ENCODE results near the gene PPP1R12A.
A peak's percentile ranks its signal among the peaks of the same experiment; 100 is the strongest.
"Not testable (repeated sequence)": the region's sequence is repeated elsewhere in the genome, so short reads cannot be mapped to it uniquely, and the experiment has no call there.

PPP1R12A gene

GRCh38 chr12:79891506-79892162 is 43.3 kb downstream of the PPP1R12A start:
- no peak for DNase-seq (ENCODE audit: low spot score)

DNA sequence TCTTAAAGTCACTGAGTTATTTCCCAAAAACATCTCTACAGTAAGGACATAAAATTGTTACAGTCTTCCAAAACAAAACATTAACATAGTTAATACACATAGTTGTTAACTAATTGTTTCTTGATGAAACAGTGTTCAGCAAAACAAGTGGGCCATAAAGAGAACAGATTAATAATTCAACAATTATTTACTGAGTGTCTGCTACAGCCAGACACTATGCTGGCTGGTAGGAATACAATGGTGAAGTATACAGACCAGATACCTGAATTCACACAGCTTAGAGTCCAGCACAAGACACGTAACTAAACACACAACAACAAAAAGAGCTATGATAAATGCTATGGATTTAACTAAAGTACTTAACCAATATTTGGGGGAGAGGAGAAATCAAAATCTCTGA is 47.0 kb downstream of the PPP1R12A start:
- no peak for DNase-seq (ENCODE audit: low spot score)

- no peak for DNase-seq (ENCODE audit: low spot score)
Measured at GRCh38 chr12:79886917-79887519, 47.9 kb downstream of the PPP1R12A start.

DNA sequence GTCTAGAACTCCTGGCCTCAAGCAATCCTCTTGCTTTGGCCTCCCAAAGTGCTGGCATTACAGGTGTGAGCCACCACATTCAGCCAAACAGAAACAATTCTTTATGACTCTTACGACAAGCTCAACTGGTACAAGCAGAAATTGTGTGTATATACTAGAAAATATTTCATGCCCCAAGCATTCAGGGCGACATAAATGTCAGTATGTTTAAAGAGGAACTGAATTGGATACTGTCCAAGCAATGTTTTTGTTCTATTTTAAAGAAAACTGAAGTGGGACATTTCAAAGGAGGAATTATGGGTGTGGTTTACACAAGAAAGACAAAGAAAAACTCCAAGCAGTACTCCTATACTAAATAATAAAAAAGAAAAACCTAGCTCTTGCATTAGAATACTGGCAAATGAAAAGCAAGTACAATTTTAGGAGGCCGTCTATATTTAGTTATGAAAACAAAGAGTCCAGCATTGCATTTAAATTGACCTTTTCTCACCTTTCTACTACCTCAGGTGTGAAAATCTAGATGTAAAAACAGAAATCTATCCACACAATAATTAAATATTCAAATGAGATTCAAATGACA is 48.9 kb downstream of the PPP1R12A start:
- no peak for DNase-seq (ENCODE audit: low spot score)

- DNase-seq (ENCODE audit: low spot score): no peak
Measured at GRCh38 chr12:79884401-79885006, 50.4 kb downstream of the PPP1R12A start.

- DNase-seq (ENCODE audit: low spot score): no peak
Measured at GRCh38 chr12:79883216-79883615, 51.7 kb downstream of the PPP1R12A start.

DNA sequence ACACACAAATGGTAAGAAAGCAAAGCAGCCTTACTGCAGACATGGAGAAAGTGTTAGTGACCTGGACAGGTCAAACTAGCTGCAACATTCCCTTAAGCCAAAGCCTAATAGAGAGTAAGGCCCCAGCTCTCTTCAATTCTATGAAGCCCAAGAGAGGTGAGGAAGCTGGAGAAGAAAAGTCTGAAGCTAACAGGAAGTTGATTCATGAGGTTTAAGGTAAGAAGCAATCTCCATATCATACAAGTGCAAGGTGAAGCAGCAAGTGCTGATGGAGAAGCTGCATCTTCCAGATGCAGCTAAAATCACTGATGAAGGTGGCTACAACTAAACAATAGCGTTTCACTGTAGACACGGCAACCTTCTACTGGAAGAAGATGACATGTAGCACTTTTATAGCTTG is 53.5 kb downstream of the PPP1R12A start:
- DNase-seq (ENCODE audit: low spot score): no peak

DNA sequence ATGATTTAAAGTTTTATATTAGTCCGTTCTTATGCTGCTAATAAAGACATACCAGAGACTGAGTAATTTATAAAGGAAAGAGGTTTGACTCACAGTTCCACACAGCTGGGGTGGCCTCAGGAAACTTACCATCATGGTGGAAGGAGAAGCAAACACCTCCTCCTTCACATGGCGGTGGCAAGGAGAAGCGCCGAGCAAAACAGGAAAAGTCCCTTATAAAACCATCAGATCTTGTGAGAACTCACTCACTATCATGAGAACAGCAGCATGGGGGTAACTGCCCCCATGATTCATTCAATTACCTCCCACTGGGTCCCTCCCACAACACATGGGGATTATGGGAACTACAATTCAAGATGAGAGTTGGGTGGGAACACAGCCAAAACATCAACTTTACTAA is 56.4 kb downstream of the PPP1R12A start:
- not testable (repeated sequence) for DNase-seq (ENCODE audit: low spot score)

- no peak for DNase-seq (ENCODE audit: low spot score)
Measured at GRCh38 chr12:79877246-79877645, 57.7 kb downstream of the PPP1R12A start.

GRCh38 chr12:79874665-79875064 is 60.2 kb downstream of the PPP1R12A start:
- peak; percentile 50 for DNase-seq (ENCODE audit: low spot score)

DNA sequence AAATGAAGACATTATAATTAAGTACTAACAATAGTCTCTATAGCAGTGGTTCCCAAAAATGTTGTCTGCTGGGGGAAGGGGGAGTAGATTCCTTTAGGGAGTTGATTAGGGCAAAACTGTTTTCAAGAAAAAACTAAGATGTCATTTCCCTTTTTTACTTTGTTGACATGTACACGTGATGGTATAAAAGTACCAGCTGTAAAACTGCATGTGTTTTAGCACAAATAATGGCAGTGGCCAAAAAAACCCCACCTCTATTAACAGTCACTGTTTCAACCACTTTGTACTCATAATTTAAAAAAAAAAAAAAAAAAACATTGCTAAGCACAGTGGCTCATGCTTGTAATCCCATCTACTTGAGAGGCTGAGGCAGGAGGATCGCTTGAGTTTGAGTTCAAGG is 61.7 kb downstream of the PPP1R12A start:
- DNase-seq (ENCODE audit: low spot score): no peak

GRCh38 chr12:79871621-79872020 is 63.3 kb downstream of the PPP1R12A start:
- DNase-seq (ENCODE audit: low spot score): no peak

DNA sequence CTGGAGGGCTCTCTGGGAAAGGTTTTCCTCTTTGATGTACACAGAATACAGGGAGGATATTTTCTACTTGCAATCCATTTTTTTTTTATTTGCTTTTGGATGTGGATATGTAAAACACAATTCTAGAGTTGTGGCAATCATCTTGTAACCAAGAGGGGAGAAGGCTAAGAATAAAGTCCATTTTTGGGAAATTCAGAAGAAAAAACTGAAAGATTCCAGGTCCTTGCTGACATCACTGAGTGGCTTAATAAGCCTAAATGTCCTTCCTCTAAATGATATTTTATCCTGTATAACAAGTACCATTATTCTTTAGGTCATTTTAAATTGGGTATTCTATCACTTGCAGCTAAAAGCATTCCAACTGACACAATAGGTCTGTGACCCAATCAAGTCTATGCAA is 64.0 kb downstream of the PPP1R12A start:
- no peak for DNase-seq (ENCODE audit: low spot score)

- no peak for DNase-seq (ENCODE audit: low spot score)
Measured at GRCh38 chr12:79859646-79860045, 75.3 kb downstream of the PPP1R12A start.

GRCh38 chr12:79858518-79858917 is 76.4 kb downstream of the PPP1R12A start:
- no peak for DNase-seq (ENCODE audit: low spot score)

- DNase-seq (ENCODE audit: low spot score): no peak
Measured at GRCh38 chr12:79857675-79858074, 77.2 kb downstream of the PPP1R12A start.

GRCh38 chr12:79850610-79851299 is 84.1 kb downstream of the PPP1R12A start:
- no peak for DNase-seq (ENCODE audit: low spot score)

DNA sequence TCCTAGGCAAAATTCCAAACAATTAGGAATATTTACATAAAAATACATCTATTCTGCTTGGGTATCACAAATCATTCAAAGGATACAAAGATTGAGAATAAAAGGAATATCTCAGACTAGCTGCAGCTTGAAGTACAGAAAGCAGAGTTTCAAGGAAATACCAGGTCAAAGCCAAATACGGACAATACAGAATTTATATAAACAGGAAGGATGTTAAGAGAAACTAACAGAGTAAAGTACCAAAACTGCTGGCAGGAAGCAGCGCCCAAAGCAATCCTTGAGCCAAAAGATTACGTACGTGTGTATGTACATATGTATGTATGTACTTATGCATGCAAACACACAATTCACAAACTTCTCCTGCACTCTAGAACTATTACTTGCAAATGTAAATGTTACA is 86.6 kb downstream of the PPP1R12A start:
- DNase-seq (ENCODE audit: low spot score): no peak

DNA sequence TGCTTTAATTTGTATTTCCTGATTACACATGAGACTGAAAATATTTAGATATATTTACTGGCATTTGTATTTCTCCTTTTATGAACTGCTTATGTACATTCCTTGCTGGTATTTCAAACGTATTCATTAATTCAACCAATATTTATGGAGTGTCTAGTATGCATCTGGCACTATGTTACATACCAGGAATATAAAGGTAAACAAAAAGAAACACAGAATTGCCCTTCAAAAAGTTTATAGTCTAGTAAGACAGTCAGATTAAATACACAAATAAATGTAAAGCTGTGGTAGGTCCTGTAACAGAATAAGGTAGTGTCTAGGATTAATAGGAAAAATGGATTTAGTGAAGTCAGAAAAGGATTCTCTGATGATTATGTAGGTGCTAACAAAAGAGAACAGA is 87.5 kb downstream of the PPP1R12A start:
- DNase-seq (ENCODE audit: low spot score): no peak

DNA sequence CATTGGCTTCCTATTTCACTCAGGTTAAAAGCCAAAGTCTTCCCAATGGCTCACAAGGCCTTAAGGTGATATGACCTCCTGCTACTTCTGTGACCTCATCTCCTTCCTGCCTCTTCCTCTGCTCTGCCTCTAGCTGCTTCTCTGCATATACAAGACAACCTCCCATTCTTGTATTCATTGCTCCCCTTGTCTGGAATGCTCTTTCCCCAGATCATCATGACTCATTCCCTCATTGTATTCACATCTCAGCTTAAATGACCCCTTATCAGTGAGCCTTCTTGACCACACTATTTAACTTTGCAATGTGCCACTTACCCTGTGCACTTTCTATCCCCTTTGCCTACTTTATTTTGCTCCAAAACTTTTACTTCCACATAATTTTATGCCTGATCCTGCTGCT is 90.2 kb downstream of the PPP1R12A start:
- peak; percentile 14 for DNase-seq (ENCODE audit: low spot score)

- no peak for DNase-seq (ENCODE audit: low spot score)
Measured at GRCh38 chr12:79843978-79844377, 90.9 kb downstream of the PPP1R12A start.

DNA sequence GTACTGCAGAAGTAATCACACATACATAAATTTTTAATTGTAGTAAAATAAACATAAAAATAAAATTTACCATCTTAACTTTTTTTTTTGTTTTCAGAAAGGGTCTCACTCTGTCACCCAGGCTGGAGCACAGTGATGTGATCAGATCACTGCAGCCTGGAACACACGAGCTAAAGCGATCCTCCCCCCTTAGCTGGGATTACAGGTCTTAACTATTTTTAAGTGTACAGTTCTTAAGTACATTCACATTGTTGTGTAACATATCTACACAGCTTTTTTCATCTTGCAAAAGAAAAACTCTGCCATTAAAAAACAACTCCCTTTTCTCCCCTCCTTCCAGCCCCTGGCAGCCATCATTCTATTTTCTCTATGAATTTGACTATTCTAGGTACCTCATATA is 92.3 kb downstream of the PPP1R12A start:
- no peak for DNase-seq (ENCODE audit: low spot score)

- no peak for DNase-seq (ENCODE audit: low spot score)
Measured at GRCh38 chr12:79841878-79842265, 93.0 kb downstream of the PPP1R12A start.

All from iPS-NIHi11 (cell line).